22Rv1 (cell line): Measurements from ENCODE around the gene POU2F3.

Experiments used
- CTCF ChIP-seq: fragments of 450-650 bp; IDR thresholded peaks from 2 replicates; pipeline ENCODE4 v1.5.1; 2017; ENCODE audit warnings: mild to moderate bottlenecking
- ZFX ChIP-seq: fragments of 450-650 bp; IDR thresholded peaks from 2 replicates; pipeline ENCODE4 v1.6.1; 2017; ENCODE audit warnings: antibody characterized with exemption, borderline replicate concordance

DNA sequence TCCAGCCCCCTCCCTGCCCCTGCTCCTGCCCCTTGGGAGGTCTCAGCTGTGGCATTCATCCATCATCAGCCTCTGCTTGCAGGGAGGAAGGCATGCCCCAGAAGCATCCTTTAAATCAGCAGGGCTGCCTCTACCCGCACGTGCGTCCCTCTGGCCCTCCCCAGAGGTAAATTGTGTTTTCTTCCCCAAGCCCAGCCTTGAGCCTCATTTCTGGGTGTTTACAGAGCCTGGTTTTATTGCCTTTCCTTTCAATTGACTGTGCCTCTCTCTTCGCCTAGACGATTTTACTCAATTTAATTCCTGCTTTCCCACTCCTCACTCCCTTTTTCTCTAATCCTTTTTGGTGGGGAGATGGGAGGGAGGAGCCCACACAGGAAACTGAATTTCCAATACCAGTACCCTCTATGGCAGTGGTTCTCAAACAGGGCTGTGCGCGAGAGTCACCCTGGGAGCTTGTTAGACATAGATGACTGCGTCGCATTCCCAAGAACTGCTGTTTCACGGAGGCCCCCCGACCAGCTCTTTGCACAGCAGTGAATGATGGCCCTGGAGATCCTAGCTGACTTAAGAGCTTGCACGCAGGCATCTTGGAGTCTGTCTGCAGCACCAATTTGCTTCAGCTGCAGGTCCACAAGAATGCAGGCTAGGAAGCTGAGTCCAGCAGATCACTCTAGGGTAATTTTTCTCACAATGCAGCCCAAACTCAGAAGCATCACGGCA is 44.2 kb upstream of the POU2F3 start:
- TF ChIP-seq CTCF, result no peak
- no peak for TF ChIP-seq ZFX
